ENCODE results near the gene TMEM40. TPM values are rescaled to one million over a fixed set of nuclear protein-coding genes. Genes with fewer than 3 reads are reported as not detected.

The TMEM40 gene
- total and polyA plus RNA-seq, 9 donors: 0.11 to 0.80 (median 0.20) TPM; not detected in 6

- H3K9me3 ChIP-seq: no peaks in the 10 kb centered on the region
- no peak overlapping the region for H3K4me3 ChIP-seq
- H3K4me1 ChIP-seq (ENCODE audit: insufficient read depth): no peaks in the 10 kb centered on the region
- no peak overlapping the region for H3K27ac ChIP-seq
- TF ChIP-seq POLR2A (IDR thresholded peaks at IDR 0.05): no peak
- no peak for TF ChIP-seq EP300 (IDR thresholded peaks at IDR 0.05)
- no peak for TF ChIP-seq CTCF (IDR thresholded peaks at IDR 0.05)
- peak in 3 of 5 donors; percentile 25 to 46 (median 38) for DNase-seq
- no peaks in the 10 kb centered on the region for H3K27me3 ChIP-seq
- WGBS, 3 donors: 45 to 51% (median 48%) methylated on average over 6 of the region's 6 CpGs
- no peaks in the 10 kb centered on the region for H3K36me3 ChIP-seq
- intact Hi-C loops (cut with DNase I): no loop called here
These were observed 50.4 kb downstream of the TMEM40 start for GRCh38 chr3:12708584-12709192.

DNA sequence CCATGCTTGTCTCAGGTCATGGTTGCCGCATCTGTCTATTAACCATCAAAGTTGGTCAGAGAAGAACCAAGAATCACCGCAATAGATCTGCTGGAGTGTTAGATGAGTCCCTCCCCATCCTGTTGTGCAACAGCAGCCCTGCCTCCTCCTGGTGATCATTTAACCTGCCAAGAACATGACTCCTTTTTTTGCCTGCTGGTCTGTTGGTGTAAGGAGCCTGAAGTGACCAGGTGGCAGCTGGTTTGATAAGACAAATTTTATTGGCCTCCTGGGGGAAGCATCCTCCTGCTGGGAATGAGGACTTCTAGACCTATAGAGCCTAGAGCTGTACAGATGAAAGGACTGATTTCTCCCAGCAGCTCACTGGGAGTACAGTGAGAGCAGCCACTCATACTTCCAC, 51.6 kb downstream of the TMEM40 start:
- Histone ChIP-seq H3K9me3 (no peaks in the 10 kb centered on the region), H3K27me3 (no peaks in the 10 kb centered on the region), H3K27ac (no peak overlapping the region), H3K36me3 (no peaks in the 10 kb centered on the region), H3K4me3 (no peak overlapping the region), H3K4me1 (ENCODE audit: insufficient read depth) (no peaks in the 10 kb centered on the region)
- WGBS, 3 donors: 79 to 90% (median 89%) methylated on average over 2 of the region's 2 CpGs
- DNase-seq: no peak
- intact Hi-C loops (cut with DNase I): no loop called here
- no peak for TF ChIP-seq EP300 (IDR thresholded peaks at IDR 0.05)
- no peak for TF ChIP-seq CTCF (IDR thresholded peaks at IDR 0.05)

DNA sequence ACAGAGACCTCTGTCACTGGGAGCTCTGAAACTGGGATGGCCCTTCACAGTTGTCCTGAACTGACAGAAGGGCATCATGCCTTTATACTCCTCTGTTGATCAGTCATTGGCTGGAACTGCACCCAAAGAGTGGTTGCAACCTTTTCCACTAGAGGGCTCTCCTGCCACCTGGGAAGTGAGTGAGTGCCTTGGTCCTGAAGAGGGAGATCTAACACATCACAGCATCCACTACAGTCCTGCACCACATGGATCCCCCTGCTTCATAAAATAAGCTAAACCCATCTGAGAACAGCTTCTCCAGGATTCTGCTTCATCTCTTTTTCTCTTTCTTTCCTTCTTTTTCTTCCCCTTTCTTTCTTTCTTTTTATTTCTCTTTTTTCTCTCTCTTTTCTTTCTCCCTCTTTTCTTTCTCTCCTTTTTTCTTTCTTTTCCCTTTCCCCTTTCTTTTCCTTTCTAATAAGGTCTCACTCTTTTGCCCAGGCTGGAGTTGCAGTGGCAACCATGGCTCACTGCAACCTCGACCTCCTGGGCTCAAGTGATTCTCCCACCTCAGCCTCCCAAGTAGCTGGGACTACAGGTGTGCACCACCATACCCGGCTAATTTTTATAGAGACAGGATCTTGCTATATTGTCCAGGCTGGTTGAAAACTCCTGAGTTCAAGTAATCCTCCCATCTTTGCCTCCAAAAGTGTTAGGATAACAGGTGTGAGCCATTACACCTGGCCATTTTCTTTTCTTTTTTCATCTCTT, 52.4 kb downstream of the TMEM40 start:
- DNase-seq: peak in 3 of 5 donors; percentile 16 to 48 (median 25)
- no peaks in the 10 kb centered on the region for H3K27me3 ChIP-seq
- H3K4me1 ChIP-seq (ENCODE audit: insufficient read depth): no peaks in the 10 kb centered on the region
- intact Hi-C loops (cut with DNase I): no loop called here
- no peaks in the 10 kb centered on the region for H3K36me3 ChIP-seq
- H3K4me3 ChIP-seq: no peak overlapping the region
- peak in 1 of 3 donors; percentile 34 for TF ChIP-seq CTCF (IDR thresholded peaks at IDR 0.05)
- TF ChIP-seq EP300 (IDR thresholded peaks at IDR 0.05): no peak
- 78 to 89% (median 88%) methylated on average over 2 of the region's 2 CpGs for WGBS, 3 donors
- no peaks in the 10 kb centered on the region for H3K9me3 ChIP-seq
- H3K27ac ChIP-seq: no peak overlapping the region

DNA sequence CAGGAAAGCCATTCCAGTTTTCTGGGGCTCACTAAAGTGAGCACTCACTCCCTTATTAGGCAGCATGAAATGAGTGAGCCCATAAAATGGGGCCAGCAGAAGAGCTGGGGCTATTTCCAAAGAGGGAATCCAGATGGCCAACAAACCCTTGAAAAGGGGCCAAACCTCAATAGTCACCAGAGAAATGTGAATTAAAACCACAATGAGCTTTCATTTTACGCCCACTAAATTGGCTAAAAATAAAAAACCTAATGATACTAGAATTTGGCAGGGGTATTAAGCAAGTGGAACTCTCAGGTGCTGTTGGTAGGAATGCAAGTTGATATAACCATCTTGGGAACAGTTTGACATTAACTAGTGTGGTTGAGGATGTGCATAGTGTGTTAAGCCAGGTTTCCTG, 53.1 kb downstream of the TMEM40 start:
- intact Hi-C loops (cut with DNase I): no loop called here
- 37 to 61% (median 41%) methylated on average over 1 of the region's 1 CpG for WGBS, 3 donors

More for the DNA sequence above, 53.1 kb downstream of the TMEM40 start:
- no peaks in the 10 kb centered on the region for H3K9me3 ChIP-seq
- no peak for DNase-seq
- H3K36me3 ChIP-seq: no peaks in the 10 kb centered on the region
- H3K27me3 ChIP-seq: no peaks in the 10 kb centered on the region
- TF ChIP-seq POLR2A (IDR thresholded peaks at IDR 0.05): no peak
- no peak for TF ChIP-seq CTCF (IDR thresholded peaks at IDR 0.05)
- no peak for TF ChIP-seq EP300 (IDR thresholded peaks at IDR 0.05)
- H3K4me1 ChIP-seq (ENCODE audit: insufficient read depth): no peaks in the 10 kb centered on the region
- H3K4me3 ChIP-seq: no peak overlapping the region
- no peak overlapping the region for H3K27ac ChIP-seq
